DND-41 (cell line): ENCODE results near the gene UBAC1.

ENCODE experiments used
- ATAC-seq: fragments of 200-7000 bp; cut with Tn5 transposase; 3 replicates; pipeline ENCODE4 v1.9.1; 2021; ENCODE audit warnings: low read depth; ENCODE audit not compliant: insufficient read depth
- DNase-seq: peaks from one replicate; pipeline ENCODE4 v3.0.0-alpha.2; 2020
- H2AFZ ChIP-seq: 2 replicates; pipeline ENCODE4 v1.6.0; 2012; ENCODE audit warnings: low read depth, low read length
- H3K27ac ChIP-seq: 2 replicates; pipeline ENCODE4 v1.5.1; 2012; ENCODE audit warnings: low read length, inconsistent platforms
- H3K27me3 ChIP-seq: fragments of 200-600 bp; sonication (generic); 2 replicates; pipeline ENCODE4 v1.6.0; 2012; ENCODE audit warnings: low read length, mild to moderate bottlenecking, inconsistent platforms; ENCODE audit not compliant: insufficient read depth, poor library complexity
- H3K36me3 ChIP-seq: 2 replicates; pipeline ENCODE4 v1.5.1; 2012; ENCODE audit warnings: low read length, inconsistent platforms; ENCODE audit not compliant: insufficient read depth
- H3K4me1 ChIP-seq: 2 replicates; pipeline ENCODE4 v1.5.1; 2012; ENCODE audit warnings: mild to moderate bottlenecking, low read length; ENCODE audit not compliant: insufficient read depth
- H3K4me2 ChIP-seq: 2 replicates; pipeline ENCODE4 v1.6.0; 2012; ENCODE audit warnings: mild to moderate bottlenecking, moderate library complexity, low read length, inconsistent platforms; ENCODE audit not compliant: insufficient read depth
- H3K4me3 ChIP-seq, 2 experiments: fragments of 200-600 bp in 1 of 2; shearing (Covaris generic) in 1 of 2; 2 replicates each; pipeline ENCODE4 v1.5.1; 2012 to 2016; ENCODE audit warnings: inconsistent platforms in 2 of 2, low read length in 2 of 2, mild to moderate bottlenecking in 2 of 2, low read depth in 1 of 2, moderate library complexity in 1 of 2
- H3K79me2 ChIP-seq: 2 replicates; pipeline ENCODE4 v1.6.0; 2012; ENCODE audit warnings: low read length, inconsistent platforms; ENCODE audit not compliant: insufficient read depth
- H3K9ac ChIP-seq: 2 replicates; pipeline ENCODE4 v1.6.0; 2012; ENCODE audit warnings: low read depth, mild to moderate bottlenecking, inconsistent platforms, low read length, moderate library complexity
- H3K9me3 ChIP-seq: 2 replicates; pipeline ENCODE4 v1.5.1; 2012; ENCODE audit warnings: low read length, moderate library complexity, mild to moderate bottlenecking, inconsistent platforms; ENCODE audit not compliant: insufficient read depth, severe bottlenecking
- H4K20me1 ChIP-seq: 2 replicates; pipeline ENCODE4 v1.6.0; 2012; ENCODE audit warnings: low read length; ENCODE audit not compliant: insufficient read depth
- EZH2 ChIP-seq: IDR thresholded peaks from 3 replicates; pipeline ENCODE4 v1.6.1; 2012; ENCODE audit warnings: borderline replicate concordance, low read depth, mild to moderate bottlenecking, moderate library complexity, low read length, inconsistent platforms; ENCODE audit not compliant: severe bottlenecking
- TF ChIP-seq, protein P1 (sequence below): IDR thresholded peaks from 2 replicates; pipeline ENCODE4 v1.5.1; 2012; ENCODE audit warnings: borderline replicate concordance, low read length, moderate library complexity, mild to moderate bottlenecking; ENCODE audit not compliant: poor library complexity, severe bottlenecking; ENCODE audit errors: extremely low read depth

UBAC1 gene

DNA sequence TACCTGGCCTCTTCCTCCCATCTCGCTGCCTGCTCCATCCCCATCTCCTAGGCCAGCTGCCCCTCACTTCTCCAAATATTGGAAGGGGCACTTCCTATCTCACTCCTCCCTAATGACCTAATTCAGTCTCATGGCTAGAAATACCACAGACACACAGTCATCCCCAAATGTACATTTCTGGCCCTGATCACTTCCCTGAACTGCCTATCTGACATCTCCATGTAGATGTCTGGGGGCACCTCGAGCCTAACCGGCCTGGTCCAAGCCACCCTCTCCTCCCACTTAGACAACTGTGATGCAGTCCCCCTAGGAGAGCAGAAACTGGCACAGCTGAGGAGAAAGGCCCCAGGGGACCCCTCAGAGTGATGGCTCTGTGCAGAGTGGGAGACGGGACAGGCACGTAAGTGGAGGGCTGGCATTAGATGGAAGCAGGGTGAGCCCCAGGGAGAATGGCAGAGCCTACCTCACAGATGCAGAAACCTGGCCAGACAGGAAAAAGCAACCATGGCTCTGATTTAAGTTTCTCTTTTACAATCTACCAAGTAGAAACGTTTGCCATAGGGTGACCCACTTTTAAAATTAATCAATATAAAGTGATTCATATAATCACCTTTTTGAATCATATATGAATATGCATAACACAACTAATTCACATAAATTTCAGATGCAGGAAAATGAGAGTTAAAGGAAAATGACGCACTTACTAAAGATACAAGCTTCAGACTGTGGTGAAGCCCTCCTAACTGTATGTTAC lies 75.9 kb downstream of the UBAC1 start:
- peaks cover 44% of the 10 kb centered on the region for H3K4me1 ChIP-seq
- no peak for DNase-seq
- no peak overlapping the region for H3K27ac ChIP-seq
- H3K4me2 ChIP-seq = no peak overlapping the region
- no peaks in the 10 kb centered on the region for H3K27me3 ChIP-seq
- TF ChIP-seq EZH2 = no peak
- TF ChIP-seq, protein P1, sequence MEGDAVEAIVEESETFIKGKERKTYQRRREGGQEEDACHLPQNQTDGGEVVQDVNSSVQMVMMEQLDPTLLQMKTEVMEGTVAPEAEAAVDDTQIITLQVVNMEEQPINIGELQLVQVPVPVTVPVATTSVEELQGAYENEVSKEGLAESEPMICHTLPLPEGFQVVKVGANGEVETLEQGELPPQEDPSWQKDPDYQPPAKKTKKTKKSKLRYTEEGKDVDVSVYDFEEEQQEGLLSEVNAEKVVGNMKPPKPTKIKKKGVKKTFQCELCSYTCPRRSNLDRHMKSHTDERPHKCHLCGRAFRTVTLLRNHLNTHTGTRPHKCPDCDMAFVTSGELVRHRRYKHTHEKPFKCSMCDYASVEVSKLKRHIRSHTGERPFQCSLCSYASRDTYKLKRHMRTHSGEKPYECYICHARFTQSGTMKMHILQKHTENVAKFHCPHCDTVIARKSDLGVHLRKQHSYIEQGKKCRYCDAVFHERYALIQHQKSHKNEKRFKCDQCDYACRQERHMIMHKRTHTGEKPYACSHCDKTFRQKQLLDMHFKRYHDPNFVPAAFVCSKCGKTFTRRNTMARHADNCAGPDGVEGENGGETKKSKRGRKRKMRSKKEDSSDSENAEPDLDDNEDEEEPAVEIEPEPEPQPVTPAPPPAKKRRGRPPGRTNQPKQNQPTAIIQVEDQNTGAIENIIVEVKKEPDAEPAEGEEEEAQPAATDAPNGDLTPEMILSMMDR = no peak
- H4K20me1 ChIP-seq = peaks cover 92% of the 10 kb centered on the region
- H3K79me2 ChIP-seq = peaks cover 90% of the 10 kb centered on the region
- H3K9ac ChIP-seq = no peak overlapping the region
- H3K36me3 ChIP-seq = peaks cover 17% of the 10 kb centered on the region
- no peak overlapping the region for H2AFZ ChIP-seq
- no peak for ATAC-seq
- H3K4me3 ChIP-seq = no peak overlapping the region
- H3K9me3 ChIP-seq = no peaks in the 10 kb centered on the region

DNA sequence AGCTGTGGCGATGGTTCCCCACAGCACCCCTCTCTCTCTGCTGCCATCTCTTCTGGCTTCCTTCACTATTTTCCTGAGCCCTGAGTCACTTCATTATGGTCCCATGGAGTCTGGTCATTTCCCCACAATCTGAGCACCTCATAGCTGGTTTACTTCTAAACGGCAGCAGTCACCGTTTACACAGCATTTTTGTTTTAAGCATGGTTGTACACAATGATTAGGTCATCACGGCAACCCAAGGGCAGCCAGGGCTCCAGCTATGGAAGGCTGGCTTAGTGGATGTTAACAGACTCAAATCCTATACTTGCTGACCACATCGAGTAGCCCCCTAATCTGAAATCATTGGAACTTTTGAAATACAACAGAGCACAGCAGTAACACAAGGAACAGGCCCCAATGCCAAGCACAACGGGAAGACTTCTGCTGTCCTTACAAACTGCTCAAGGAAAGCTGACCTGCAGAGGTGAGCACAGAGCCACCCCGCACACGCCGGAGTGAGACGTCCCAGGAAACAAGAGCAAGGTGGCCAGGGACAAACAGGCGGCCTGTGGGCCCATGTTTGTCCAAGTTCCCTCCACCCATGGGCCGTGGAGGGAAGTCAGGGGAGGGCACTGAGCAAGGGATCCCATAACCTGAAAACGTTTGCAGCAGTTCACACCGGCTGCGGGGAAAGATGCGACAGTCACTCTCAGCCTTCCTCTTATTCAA lies 76.7 kb downstream of the UBAC1 start:
- H3K4me1 ChIP-seq = peaks cover 36% of the 10 kb centered on the region
- no peak for TF ChIP-seq EZH2
- TF ChIP-seq, protein P1 = no peak
- peaks cover 90% of the 10 kb centered on the region for H4K20me1 ChIP-seq
- H2AFZ ChIP-seq = no peak overlapping the region
- no peak overlapping the region for H3K4me3 ChIP-seq
- peaks cover 89% of the 10 kb centered on the region for H3K79me2 ChIP-seq
- H3K27ac ChIP-seq = no peak overlapping the region; the same call in 1 of the 2 replicates
- H3K9me3 ChIP-seq = no peaks in the 10 kb centered on the region
- H3K36me3 ChIP-seq = peaks cover 20% of the 10 kb centered on the region
- ATAC-seq (no peak), DNase-seq (no peak)
- H3K4me2 ChIP-seq = no peak overlapping the region
- H3K9ac ChIP-seq = no peak overlapping the region
- no peaks in the 10 kb centered on the region for H3K27me3 ChIP-seq

DNA sequence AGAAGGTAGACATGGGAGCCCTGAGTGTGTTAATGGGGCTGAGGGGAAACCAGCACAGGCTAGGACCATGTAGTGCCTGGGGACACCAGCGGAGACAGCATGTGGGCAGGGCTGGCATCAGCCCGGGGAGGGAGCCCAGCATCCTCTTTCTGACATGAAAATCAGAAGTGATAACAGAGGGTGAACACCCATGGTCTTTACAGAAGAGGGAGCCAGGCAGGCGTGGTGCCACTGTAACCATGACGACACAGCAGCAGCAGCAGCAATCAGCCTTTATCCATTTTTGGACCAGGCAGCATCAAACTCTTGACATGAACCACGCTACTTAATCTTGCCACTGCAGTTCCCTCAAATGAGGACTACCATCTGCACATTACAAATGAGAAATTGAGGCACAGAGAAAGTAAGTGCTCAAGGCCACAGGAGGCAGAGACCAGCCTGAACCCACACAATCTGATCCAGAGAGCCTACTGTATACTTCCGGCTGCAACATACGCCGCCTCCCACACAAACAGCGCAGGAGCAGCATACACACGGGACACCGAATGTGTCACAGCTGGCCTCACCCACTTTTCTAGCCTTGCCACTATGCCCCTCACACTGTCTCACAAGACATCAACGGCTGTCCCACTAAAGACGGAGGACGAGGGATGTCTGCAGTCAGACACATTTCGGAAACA lies 77.6 kb downstream of the UBAC1 start:
- H3K9ac ChIP-seq = no peak overlapping the region
- no peak overlapping the region for H3K4me3 ChIP-seq
- TF ChIP-seq, protein P1 = no peak
- no peak for TF ChIP-seq EZH2
- H3K36me3 ChIP-seq = peaks cover 20% of the 10 kb centered on the region
- ATAC-seq (no peak), DNase-seq (no peak)
- H2AFZ ChIP-seq = no peak overlapping the region
- no peak overlapping the region for H3K27ac ChIP-seq
- no peaks in the 10 kb centered on the region for H3K9me3 ChIP-seq
- H3K4me1 ChIP-seq = peaks cover 26% of the 10 kb centered on the region
- H3K79me2 ChIP-seq = peaks cover 89% of the 10 kb centered on the region
- no peaks in the 10 kb centered on the region for H3K27me3 ChIP-seq
- no peak overlapping the region for H3K4me2 ChIP-seq
- peaks cover 90% of the 10 kb centered on the region for H4K20me1 ChIP-seq
